Fibroblast of mammary gland (primary cell): ENCODE data around the gene MBD5.

Source experiments
- DNase-seq: peaks from one replicate; pipeline ENCODE4 v3.0.0-alpha.2; 2010; ENCODE audit warnings: low read depth
- H3K4me3 ChIP-seq: 2 replicates; pipeline ENCODE4 v1.5.1; 2011; ENCODE audit warnings: low read depth, mild to moderate bottlenecking, low read length, moderate library complexity; ENCODE audit not compliant: control insufficient read depth
- CTCF ChIP-seq: conservative IDR thresholded peaks from 2 replicates; pipeline ENCODE4 v1.5.1; 2011; ENCODE audit warnings: low read depth, low read length, inconsistent platforms; ENCODE audit not compliant: control insufficient read depth, insufficient read depth

MBD5 gene

GRCh38 chr2:148517822-148518221 lies 496.9 kb downstream of the MBD5 start:
- H3K4me3 ChIP-seq, result no peak overlapping the region
- no peak for TF ChIP-seq CTCF
- no peak for DNase-seq

- DNase-seq, result no peak
- TF ChIP-seq CTCF, result no peak
- H3K4me3 ChIP-seq, result no peak overlapping the region
Measured at GRCh38 chr2:148519013-148519412, 498.1 kb downstream of the MBD5 start.

GRCh38 chr2:148521181-148521580 lies 500.3 kb downstream of the MBD5 start:
- TF ChIP-seq CTCF, result no peak

GRCh38 chr2:148523315-148523714 lies 502.4 kb downstream of the MBD5 start:
- TF ChIP-seq CTCF, result no peak
- no peak overlapping the region for H3K4me3 ChIP-seq
- DNase-seq, result no peak

More at GRCh38 chr2:148521181-148521580, 500.3 kb downstream of the MBD5 start:
- H3K4me3 ChIP-seq, result no peak overlapping the region
- no peak for DNase-seq

- no peak for DNase-seq
- no peak overlapping the region for H3K4me3 ChIP-seq
- TF ChIP-seq CTCF, result no peak
Measured at GRCh38 chr2:148524519-148524919, 503.6 kb downstream of the MBD5 start.

- TF ChIP-seq CTCF, result no peak
- H3K4me3 ChIP-seq, result no peak overlapping the region
Measured at GRCh38 chr2:148525130-148525529, 504.2 kb downstream of the MBD5 start.

GRCh38 chr2:148526509-148527346 lies 505.8 kb downstream of the MBD5 start:
- DNase-seq, result no peak
- no peak overlapping the region for H3K4me3 ChIP-seq
- TF ChIP-seq CTCF, result no peak

More at GRCh38 chr2:148525130-148525529, 504.2 kb downstream of the MBD5 start:
- DNase-seq, result no peak
